HUDEP-2 (cell line): ENCODE measurements around the gene DCPS.
A peak's percentile ranks its signal among the peaks of the same experiment; 100 is the strongest.

Experiments
- DNase-seq, 76 experiments: peaks; one replicate each; lab custom pipeline; 2025; ENCODE audit not compliant: unreplicated experiment in 76 of 76; lab: John Stamatoyannopoulos, UW

DCPS gene

GRCh38 chr11:126327281-126328000, 23.6 kb downstream of the DCPS start:
- DNase-seq, result no peak

DNA sequence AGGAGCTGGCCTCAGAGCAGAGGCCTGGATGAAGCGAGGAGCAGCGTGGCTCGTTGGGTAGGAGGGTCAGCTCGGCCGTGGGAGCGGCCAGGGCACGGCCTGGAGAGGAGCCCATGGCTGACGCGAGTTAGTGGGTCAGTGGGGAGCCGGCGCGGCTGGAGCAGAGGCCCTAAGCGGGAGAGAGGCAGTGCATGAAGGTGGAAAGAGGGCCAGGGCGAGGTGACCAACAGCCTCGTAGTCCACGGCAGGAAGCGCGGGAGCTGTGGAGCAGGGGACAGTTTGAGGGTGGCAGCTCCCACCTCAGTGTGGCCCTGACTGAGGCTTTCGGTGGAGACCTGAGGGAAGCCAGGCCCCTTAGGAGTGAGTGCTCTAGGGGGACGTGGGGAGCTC, 24.1 kb downstream of the DCPS start:
- no peak for DNase-seq

GRCh38 chr11:126328444-126328843, 24.6 kb downstream of the DCPS start:
- no peak for DNase-seq

DNA sequence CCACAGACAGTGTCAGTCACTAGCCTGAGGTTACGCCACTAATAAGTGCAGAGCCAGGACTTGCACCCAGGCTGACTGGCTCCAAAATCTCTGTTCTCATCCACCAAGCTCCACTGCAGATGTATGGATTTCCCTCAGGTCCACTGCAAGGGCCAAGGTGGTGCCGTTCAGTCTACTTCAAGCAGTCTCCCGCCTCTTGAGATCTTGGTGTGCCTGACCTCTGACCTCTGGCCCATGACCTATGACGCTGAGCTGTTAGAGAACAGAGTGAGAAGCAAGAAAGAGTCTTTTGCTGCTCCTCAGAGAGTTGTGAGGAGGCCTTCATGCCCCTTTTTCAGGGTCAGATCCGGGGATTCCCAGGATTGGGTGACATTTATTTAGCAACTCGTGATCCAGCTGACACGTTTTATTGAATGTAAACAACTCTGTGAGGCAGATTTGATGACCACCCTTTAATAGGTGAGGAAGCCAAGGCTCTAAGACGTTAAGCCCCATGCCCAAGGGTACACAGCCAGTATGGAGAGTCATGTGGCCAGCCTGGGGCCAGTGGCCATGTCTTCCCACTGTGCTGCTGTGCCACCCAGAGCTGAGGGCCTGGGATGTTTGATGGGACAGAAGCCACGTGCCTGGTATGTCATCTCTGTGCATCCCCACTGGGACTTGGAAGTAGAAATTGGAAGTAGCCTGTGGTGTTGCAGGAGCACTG, 25.2 kb downstream of the DCPS start:
- no peak for DNase-seq

GRCh38 chr11:126329644-126330211, 25.9 kb downstream of the DCPS start:
- DNase-seq, result no peak

GRCh38 chr11:126331286-126331685, 27.4 kb downstream of the DCPS start:
- no peak for DNase-seq

GRCh38 chr11:126332221-126332711, 28.4 kb downstream of the DCPS start:
- DNase-seq, result peak in 38 of 76 experiments; percentile 9 to 62 (median 30)

DNA sequence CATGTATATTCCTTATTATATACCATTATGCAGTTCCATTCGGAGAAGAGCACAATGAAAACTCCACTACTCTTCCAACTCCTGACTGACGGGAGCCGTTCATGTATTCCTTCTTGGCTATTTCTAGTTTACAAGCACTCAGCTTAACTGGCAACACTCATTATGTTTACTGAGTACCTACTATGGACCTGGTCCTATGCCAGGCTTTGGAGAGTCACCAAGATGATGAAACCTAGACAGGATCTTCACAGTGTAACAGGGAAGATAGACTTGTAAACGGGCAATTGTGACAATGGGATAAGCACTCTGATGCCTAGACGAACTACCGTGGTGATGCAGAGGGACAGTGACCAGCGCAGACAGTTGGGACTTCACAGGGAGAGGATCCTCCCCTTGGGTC, 29.3 kb downstream of the DCPS start:
- no peak for DNase-seq

DNA sequence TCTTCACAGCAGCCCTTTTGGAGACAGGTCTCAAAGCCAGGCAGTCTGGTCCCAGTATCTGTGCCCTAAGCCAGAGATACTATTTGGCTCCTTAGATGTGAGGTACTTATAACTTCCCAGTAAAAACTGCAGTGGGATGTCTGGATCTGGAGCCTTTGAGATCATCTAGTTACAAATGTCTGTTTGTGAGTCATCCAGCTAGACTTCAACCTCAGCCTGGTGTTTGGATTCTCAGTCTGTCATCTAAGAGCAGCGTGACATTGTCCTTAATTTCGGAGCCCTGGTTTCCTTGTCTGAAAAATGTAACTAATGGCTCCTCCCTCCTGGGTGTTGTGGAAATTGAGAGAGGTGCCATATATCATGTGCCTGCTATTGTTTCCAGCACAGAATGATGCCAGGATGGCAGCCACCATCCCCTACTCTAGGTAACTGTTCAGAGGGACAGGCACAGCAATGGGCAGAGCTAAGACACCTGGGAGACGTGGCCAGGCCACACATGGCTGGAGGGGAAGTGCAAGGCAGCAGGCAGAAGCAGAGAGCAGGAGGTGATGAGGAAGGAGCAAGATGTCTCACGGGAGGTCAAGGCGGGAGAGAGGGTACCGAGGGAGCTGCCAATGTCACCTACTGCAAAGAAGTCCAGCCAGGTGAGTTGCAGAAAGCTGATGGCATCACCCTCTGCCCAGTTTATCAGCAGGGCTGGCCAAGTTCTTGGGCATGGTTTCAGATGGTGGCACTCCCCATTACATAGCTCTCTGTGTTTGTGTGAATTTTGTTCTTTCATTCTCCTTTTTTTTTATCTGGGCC, 31.0 kb downstream of the DCPS start:
- no peak for DNase-seq

DNA sequence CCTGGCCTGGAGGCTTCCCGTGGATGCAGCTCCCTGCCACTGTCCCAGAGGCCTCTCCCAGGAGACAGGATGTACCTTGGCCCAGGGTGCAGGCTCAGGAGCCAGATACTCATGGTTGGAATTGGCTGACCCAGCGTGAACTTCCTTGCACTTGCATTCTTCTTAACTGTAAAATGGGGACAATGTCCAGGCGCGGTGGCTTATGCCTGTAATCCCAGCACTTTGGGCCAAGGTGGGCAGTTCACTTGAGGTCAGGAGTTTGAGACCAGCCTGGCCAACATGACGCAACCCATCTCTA, 31.6 kb downstream of the DCPS start:
- no peak for DNase-seq

DNA sequence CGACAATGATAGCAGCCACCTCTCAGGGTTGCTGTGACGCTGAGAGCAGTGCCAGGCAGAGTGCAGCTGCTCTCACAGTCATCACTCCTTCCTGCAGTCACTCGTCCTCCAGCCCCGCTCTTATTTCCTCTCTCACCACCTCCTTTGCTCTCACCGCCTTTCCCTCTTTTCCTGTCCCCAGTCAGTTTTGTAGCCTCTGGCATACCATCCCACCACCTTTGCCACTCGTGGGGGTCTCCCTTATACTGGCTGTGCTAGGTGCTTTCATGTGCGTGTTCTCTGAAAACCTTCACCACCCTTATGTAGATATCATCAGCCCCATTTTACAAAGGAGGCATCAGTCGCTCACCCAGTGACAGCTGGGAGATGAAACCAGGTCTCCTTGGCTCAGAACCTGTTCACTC, 32.3 kb downstream of the DCPS start:
- DNase-seq, result no peak

DNA sequence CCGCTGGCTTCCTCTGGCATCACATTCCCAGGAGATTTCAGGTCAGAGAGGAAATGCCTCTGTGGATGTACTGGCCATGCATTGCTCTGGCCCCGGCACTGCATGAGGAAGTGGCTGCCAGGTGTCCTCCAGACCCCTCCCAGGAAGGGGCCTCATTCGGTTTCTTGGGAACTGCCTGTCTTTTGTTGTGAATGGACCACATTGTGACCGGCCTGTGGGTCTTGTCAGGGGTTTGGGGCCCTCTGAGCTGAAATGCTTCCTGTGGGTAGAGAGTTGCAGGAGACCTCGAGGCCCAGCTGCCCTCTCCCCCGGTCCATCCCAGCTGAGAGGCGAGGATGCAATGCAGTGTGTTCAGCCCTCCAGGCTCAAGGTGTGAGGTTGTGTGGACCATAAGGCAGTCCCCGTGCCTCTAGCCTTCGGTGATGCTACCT, 32.8 kb downstream of the DCPS start:
- no peak for DNase-seq

GRCh38 chr11:126337126-126337473, 33.2 kb downstream of the DCPS start:
- DNase-seq, result no peak

DNA sequence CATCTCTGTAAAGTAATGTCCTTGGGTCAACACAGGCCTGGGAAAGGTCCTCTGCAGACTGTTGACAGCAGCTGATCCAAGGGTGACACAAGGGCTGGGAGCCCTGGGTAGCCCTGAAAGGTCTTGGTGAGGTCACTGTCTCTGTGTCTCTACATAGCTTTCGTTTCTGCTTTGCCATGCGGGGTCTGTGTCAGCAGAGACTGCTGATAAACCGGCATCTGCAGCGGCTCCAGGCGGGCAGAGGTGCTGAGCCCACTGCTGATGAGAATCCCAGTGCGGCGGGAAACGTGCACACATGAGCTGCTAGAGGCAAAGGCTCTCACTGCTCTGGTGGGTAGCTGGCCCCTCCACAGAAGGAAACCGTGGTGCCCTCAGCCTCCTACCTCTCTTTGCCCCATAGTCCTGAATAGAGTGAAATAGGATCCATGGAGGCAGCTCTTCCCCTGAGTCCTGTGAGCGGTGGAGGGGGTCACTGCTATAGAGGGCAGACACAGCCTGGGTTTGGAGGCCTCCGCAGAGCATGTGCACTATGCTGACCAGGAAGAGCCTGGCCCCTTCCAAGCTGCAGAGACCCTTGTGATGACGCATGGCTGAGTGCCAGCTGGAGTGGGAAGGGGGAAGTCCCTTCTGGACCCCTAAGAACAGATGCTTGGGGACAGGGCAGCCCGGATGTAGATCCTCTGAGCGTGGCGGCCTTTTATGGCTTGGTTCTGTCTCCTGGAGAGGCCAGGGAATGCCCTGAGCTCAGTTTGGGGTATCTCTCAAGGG, 33.8 kb downstream of the DCPS start:
- no peak for DNase-seq

DNA sequence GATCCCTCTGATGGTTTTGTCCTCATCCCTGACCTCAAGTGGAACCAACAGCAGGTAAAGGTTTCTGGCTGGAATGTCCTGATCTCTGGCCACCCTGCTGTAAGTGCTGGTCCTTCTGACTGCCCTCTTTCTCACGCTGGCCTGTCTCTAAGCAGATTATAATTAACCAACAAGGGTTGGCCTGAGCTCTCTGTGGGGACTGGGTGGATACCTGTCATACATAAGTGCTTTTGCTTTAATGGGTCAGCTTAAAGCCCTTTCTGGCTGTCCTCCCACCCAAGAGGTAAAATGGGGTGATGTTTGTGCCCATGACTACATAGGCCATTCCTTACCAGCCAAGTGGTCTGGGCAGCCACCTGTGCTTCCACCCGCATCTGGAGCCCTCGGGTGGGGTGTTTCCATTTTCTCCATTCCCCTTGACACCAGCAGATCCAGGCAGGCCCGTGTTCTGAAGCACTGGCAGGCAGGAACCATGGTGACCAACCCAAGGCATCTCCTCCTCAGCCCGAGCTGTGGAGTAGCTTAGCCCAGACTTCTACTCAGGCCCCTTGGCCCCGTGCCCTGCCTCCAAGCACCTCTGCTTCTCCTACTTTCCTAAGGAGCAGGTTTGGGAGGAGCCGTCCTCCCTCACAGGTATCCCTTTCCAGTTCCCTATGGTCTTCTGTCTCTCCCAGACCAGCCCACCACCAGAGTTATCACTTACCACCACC, 34.6 kb downstream of the DCPS start:
- DNase-seq, result no peak

- DNase-seq, result no peak
These were observed 35.4 kb downstream of the DCPS start for GRCh38 chr11:126339073-126339862.

- no peak for DNase-seq
These were observed 36.1 kb downstream of the DCPS start for GRCh38 chr11:126339863-126340434.

DNA sequence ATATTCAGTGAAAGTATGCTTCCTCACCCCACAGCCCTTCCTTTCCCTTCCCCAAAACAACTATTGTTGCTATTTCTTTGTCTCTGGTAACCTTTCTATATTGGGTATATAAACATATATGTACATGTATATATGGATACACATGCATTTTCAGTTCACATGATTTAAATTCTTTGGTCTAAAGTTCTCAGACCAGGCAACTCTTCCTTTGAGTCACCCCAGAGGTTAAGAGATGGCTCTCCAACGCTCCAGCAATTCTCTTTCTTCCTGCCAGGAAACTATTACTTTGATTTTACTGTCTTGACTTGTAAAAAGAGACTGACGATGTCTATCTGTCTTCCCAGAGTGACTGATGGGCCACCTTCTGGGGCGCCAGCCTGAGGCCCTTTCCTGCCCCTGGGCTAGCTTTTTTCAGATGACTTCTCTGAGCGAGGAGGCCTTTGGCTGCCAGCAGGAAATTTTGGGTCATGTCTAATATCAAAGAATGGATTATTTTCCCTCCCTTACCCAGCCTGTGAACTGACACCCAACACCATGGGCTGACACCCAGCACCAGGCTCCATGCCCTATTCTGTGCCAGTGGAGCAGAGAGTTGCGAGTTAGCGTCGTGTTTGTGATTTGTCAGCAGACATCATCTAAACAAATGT, 37.2 kb downstream of the DCPS start:
- DNase-seq, result no peak
